ENCODE data around the gene IFRD2. TPM values are rescaled to one million over a fixed set of nuclear protein-coding genes. Genes with fewer than 3 reads are reported as not detected.

IFRD2 gene
- total and polyA plus RNA-seq, 2 of the 13 experiments (the other 11 are each of a cell fraction or from before 2014, with no cell fraction given), result 32.8 to 96.1 TPM

GRCh38 chr3:50303013-50303815 lies 11.0 kb upstream of the IFRD2 start, which contains the start of gene HYAL1 (continued):
- TF ChIP-seq, protein P1, sequence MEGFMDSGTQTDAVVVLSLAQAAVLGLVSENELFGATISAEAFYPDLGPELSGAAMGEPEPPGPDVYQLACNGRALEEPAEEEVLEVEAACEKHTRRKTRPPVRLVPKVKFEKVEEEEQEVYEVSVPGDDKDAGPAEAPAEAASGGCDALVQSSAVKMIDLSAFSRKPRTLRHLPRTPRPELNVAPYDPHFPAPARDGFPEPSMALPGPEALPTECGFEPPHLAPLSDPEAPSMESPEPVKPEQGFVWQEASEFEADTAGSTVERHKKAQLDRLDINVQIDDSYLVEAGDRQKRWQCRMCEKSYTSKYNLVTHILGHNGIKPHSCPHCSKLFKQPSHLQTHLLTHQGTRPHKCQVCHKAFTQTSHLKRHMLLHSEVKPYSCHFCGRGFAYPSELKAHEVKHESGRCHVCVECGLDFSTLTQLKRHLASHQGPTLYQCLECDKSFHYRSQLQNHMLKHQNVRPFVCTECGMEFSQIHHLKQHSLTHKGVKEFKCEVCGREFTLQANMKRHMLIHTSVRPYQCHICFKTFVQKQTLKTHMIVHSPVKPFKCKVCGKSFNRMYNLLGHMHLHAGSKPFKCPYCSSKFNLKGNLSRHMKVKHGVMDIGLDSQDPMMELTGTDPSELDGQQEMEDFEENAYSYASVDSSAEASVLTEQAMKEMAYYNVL (CRISPR knock-in tag; IDR thresholded peaks at IDR 0.05; ENCODE audit: borderline replicate concordance), result peak; percentile 56; the same call in 1 of the 2 replicates
- TF ChIP-seq TCF12 (IDR thresholded peaks at IDR 0.05) (no peak), TCF12 (CRISPR knock-in tag; IDR thresholded peaks at IDR 0.05) (no peak), ZNF615 (CRISPR knock-in tag; IDR thresholded peaks at IDR 0.05; ENCODE audit: borderline replicate concordance) (peak; percentile 91; the same call in 1 of the 2 replicates), REXO4 (CRISPR knock-in tag; IDR thresholded peaks at IDR 0.05; ENCODE audit: borderline replicate concordance) (no peak), SSRP1 (CRISPR knock-in tag; IDR thresholded peaks at IDR 0.05) (no peak; the same call in 1 of the 2 replicates), ARHGAP35 (CRISPR knock-in tag; IDR thresholded peaks at IDR 0.05; ENCODE audit: borderline replicate concordance) (peak; percentile 90; the same call in 1 of the 2 replicates), CC2D1A (CRISPR knock-in tag; IDR thresholded peaks at IDR 0.05) (0 out of 2 replicates have a peak, but pooled peaks have one; percentile 82), ISL2 (CRISPR knock-in tag; IDR thresholded peaks at IDR 0.05) (peak; percentile 60; the same call in 1 of the 2 replicates), ZNF335 (CRISPR knock-in tag; IDR thresholded peaks at IDR 0.05) (peak; percentile 72), NR2C2 (CRISPR knock-in tag; IDR thresholded peaks at IDR 0.05; ENCODE audit: borderline replicate concordance) (peak; percentile 67; the same call in 1 of the 2 replicates), CAMTA2 (CRISPR knock-in tag; IDR thresholded peaks at IDR 0.05; ENCODE audit: borderline replicate concordance) (peak; percentile 81; the same call in 1 of the 2 replicates), XBP1 (CRISPR knock-in tag; IDR thresholded peaks at IDR 0.05) (peak; percentile 23; the same call in 1 of the 2 replicates), MBD4 (IDR thresholded peaks at IDR 0.05; ENCODE audit: borderline replicate concordance, low read length) (no peak)
- TF ChIP-seq, protein P2, sequence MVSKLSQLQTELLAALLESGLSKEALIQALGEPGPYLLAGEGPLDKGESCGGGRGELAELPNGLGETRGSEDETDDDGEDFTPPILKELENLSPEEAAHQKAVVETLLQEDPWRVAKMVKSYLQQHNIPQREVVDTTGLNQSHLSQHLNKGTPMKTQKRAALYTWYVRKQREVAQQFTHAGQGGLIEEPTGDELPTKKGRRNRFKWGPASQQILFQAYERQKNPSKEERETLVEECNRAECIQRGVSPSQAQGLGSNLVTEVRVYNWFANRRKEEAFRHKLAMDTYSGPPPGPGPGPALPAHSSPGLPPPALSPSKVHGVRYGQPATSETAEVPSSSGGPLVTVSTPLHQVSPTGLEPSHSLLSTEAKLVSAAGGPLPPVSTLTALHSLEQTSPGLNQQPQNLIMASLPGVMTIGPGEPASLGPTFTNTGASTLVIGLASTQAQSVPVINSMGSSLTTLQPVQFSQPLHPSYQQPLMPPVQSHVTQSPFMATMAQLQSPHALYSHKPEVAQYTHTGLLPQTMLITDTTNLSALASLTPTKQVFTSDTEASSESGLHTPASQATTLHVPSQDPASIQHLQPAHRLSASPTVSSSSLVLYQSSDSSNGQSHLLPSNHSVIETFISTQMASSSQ (IDR thresholded peaks at IDR 0.05; ENCODE audit: low read depth), result peak; percentile 92
- TF ChIP-seq, protein P2 (CRISPR knock-in tag; IDR thresholded peaks at IDR 0.05; ENCODE audit: borderline replicate concordance), result peak; percentile 95
- TF ChIP-seq, protein P3, sequence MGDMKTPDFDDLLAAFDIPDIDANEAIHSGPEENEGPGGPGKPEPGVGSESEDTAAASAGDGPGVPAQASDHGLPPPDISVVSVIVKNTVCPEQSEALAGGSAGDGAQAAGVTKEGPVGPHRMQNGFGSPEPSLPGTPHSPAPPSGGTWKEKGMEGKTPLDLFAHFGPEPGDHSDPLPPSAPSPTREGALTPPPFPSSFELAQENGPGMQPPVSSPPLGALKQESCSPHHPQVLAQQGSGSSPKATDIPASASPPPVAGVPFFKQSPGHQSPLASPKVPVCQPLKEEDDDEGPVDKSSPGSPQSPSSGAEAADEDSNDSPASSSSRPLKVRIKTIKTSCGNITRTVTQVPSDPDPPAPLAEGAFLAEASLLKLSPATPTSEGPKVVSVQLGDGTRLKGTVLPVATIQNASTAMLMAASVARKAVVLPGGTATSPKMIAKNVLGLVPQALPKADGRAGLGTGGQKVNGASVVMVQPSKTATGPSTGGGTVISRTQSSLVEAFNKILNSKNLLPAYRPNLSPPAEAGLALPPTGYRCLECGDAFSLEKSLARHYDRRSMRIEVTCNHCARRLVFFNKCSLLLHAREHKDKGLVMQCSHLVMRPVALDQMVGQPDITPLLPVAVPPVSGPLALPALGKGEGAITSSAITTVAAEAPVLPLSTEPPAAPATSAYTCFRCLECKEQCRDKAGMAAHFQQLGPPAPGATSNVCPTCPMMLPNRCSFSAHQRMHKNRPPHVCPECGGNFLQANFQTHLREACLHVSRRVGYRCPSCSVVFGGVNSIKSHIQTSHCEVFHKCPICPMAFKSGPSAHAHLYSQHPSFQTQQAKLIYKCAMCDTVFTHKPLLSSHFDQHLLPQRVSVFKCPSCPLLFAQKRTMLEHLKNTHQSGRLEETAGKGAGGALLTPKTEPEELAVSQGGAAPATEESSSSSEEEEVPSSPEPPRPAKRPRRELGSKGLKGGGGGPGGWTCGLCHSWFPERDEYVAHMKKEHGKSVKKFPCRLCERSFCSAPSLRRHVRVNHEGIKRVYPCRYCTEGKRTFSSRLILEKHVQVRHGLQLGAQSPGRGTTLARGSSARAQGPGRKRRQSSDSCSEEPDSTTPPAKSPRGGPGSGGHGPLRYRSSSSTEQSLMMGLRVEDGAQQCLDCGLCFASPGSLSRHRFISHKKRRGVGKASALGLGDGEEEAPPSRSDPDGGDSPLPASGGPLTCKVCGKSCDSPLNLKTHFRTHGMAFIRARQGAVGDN (CRISPR knock-in tag; IDR thresholded peaks at IDR 0.05), result peak; percentile 91

All from HepG2 (cell line).